KOPT-K1 (cell line): ENCODE results near the gene LRRC8D.
"Not testable (repeated sequence)": the region's sequence is repeated elsewhere in the genome, so short reads cannot be mapped to it uniquely, and the experiment has no call there.

Experiments
- H3K27ac ChIP-seq: fragments of 200-600 bp; sonication (generic); 2 replicates; pipeline ENCODE4 v1.5.1; 2016; ENCODE audit warnings: antibody characterized with exemption, mild to moderate bottlenecking, low read depth, low read length; ENCODE audit not compliant: poor library complexity, severe bottlenecking
- H3K36me3 ChIP-seq: fragments of 200-600 bp; sonication (generic); 2 replicates; pipeline ENCODE4 v1.5.1; 2017; ENCODE audit warnings: antibody characterized with exemption, mild to moderate bottlenecking, low read length, moderate library complexity; ENCODE audit not compliant: insufficient read depth
- H3K9me3 ChIP-seq: fragments of 200-600 bp; sonication (generic); 2 replicates; pipeline ENCODE4 v1.5.1; 2017; ENCODE audit warnings: antibody characterized with exemption, low read length, mild to moderate bottlenecking; ENCODE audit not compliant: insufficient read depth, poor library complexity, severe bottlenecking

LRRC8D gene

GRCh38 chr1:89959719-89960118, 138.9 kb downstream of the LRRC8D start:
- no peaks in the 10 kb centered on the region for H3K36me3 ChIP-seq
- H3K27ac ChIP-seq: no peak overlapping the region
- peaks cover 12% of the 10 kb centered on the region for H3K9me3 ChIP-seq

GRCh38 chr1:89962024-89962741, 141.4 kb downstream of the LRRC8D start:
- no peaks in the 10 kb centered on the region for H3K36me3 ChIP-seq
- H3K27ac ChIP-seq: no peak overlapping the region
- H3K9me3 ChIP-seq: peaks cover 12% of the 10 kb centered on the region

- Histone ChIP-seq H3K9me3 (peaks cover 12% of the 10 kb centered on the region), H3K36me3 (no peaks in the 10 kb centered on the region), H3K27ac (no peak overlapping the region)
Measured at GRCh38 chr1:89962742-89963075, 141.9 kb downstream of the LRRC8D start.

GRCh38 chr1:89965193-89965768, 144.4 kb downstream of the LRRC8D start:
- Histone ChIP-seq H3K27ac (no peak overlapping the region), H3K36me3 (no peaks in the 10 kb centered on the region), H3K9me3 (no peaks in the 10 kb centered on the region)

DNA sequence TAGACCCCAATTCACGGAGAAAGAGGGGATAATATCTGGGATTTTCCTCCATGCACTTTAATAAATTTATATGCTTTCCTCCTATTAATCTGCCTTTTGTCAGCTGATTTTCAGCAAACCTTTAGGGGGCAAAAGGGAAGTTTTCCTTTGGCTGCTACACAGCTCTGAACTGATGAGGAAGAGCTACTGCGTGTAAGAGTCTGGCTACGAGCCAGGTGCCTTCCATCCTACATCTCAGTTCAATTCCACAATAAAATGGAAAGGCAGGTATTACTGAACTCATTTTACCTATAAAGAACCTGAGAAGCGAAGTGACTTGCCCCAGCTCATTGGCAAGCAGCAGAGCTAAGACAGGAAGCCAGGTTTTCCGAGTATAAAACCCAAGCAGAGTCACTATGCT, 145.8 kb downstream of the LRRC8D start:
- Histone ChIP-seq H3K27ac (no peak overlapping the region), H3K36me3 (no peaks in the 10 kb centered on the region), H3K9me3 (no peaks in the 10 kb centered on the region)

DNA sequence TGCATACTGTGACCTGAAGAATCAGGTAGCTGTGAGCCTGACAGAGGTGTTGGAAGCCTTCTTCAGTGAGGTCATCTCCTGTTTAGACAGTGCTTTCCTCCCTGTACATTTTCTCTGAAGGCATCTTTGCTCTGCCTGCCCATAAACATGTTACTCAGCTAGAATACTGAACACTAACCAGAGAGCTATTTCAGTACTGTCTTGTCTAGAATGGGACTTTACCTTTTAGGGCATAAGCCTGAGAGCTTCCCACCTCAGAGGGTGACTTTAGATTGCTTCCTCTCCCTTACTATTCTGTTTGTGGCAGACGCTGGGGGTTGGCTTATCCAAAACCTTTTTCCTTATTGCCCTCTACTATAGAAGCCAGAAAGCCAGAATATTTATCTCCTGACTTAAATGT, 150.8 kb downstream of the LRRC8D start:
- H3K27ac ChIP-seq: no peak overlapping the region
- no peaks in the 10 kb centered on the region for H3K36me3 ChIP-seq
- no peaks in the 10 kb centered on the region for H3K9me3 ChIP-seq

- no peak overlapping the region for H3K27ac ChIP-seq
Measured at GRCh38 chr1:89972024-89972423, 151.2 kb downstream of the LRRC8D start.

DNA sequence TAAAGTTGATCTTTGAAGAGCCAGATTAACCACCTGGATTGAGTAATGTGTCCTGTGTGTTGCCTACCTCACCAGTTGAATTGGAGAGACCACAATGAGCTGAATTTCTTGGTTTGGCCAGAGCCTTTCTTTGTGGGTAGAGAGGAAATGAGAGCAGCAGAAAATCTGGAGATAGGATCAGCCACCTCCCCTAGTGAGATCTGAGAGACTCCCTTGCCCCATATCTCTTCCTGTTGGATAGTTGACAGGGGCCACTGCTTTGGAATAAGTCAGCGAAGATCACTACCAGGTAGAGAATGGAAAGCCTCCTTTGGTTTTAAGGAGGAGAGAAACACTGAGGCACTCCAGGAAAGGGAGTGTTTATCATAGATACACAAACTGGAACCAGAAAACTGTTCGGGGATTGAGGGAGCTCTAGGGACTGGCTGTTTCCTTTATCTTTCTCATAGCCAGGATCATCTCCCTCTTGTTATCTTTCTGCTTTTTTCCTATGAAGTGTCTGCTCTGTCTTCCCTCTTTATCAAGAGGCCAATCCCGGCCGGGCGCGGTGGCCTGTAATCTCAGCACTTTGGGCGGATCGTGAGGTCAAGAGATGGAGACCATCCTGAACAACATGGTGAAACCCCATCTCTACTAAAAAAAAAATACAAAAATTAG, 152.8 kb downstream of the LRRC8D start:
- no peaks in the 10 kb centered on the region for H3K9me3 ChIP-seq
- no peaks in the 10 kb centered on the region for H3K36me3 ChIP-seq
- no peak overlapping the region for H3K27ac ChIP-seq

More at GRCh38 chr1:89972024-89972423, 151.2 kb downstream of the LRRC8D start:
- no peaks in the 10 kb centered on the region for H3K36me3 ChIP-seq
- no peaks in the 10 kb centered on the region for H3K9me3 ChIP-seq

DNA sequence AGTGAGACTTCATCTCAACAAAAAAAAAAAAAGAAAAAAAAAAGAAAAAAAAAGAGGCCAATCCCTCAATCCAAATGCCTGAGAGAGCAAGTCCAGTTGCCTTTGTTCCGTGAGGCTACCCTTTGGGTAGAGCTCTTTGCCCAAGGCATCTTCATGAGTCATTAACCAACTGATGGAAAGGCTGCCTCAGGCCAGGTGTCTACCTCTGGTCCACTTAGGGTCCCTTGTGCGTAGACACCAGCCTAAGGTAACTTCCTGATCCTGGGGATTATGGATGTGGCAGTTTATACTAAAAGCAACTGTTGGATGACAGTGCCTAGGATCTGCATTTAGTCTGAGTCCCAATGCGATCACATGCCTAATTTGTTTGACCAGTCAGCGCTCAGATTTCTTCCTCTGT, 153.4 kb downstream of the LRRC8D start:
- no peak overlapping the region for H3K27ac ChIP-seq

GRCh38 chr1:89974696-89975470, 154.1 kb downstream of the LRRC8D start:
- Histone ChIP-seq H3K27ac (no peak overlapping the region), H3K9me3 (no peaks in the 10 kb centered on the region), H3K36me3 (no peaks in the 10 kb centered on the region)

More for the DNA sequence above, 153.4 kb downstream of the LRRC8D start:
- Histone ChIP-seq H3K36me3 (no peaks in the 10 kb centered on the region), H3K9me3 (no peaks in the 10 kb centered on the region)

DNA sequence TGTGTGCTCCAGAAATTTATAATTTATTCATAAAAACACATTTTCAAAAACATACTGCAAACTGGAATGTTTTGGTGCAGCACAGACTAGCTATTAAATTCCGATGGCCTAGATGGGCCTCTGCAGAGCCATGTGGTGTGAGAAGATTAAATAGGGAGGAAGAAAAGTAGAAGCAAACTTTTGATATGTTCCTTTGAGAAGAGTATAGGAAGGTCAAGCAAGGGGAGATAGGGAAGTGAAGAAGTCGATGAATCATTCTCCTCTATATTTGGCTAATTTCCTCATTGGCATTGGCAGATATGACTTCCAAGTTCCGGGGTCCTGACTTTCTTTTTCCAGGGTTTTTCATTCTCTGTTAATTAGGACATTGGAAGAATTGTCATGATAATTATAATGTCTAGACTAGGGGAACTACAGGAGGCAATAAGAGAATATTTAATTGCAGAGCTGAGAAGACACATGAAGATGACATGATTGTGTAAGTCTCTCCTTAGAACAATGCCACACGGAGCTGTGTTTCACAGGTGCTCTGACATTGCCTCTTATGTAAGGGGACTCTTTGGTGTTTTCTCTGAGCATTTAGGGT, 154.8 kb downstream of the LRRC8D start:
- no peak overlapping the region for H3K27ac ChIP-seq
- no peaks in the 10 kb centered on the region for H3K36me3 ChIP-seq
- no peaks in the 10 kb centered on the region for H3K9me3 ChIP-seq

GRCh38 chr1:89978755-89979154, 157.9 kb downstream of the LRRC8D start:
- Histone ChIP-seq H3K27ac (no peak overlapping the region), H3K36me3 (no peaks in the 10 kb centered on the region), H3K9me3 (no peaks in the 10 kb centered on the region)

DNA sequence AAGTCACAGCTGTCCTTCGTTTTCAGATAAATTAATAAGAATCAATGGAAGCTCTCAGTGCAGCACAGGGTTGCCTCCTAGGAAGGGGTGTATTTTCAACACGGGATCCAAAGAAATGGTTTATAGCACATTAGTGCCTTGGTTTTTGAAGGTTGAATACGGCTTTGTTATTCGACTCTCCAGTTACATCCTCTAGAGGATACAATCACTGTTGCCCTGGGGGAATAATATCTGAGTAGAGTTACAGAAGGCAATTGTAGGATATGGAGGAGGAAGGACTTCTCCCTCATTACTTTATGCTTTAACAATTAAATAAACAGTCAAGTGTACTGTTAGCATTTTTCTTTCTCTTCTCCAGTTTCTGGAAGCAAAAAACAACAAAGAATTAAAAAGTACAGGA, 159.8 kb downstream of the LRRC8D start:
- H3K27ac ChIP-seq: no peak overlapping the region
- H3K36me3 ChIP-seq: no peaks in the 10 kb centered on the region
- no peaks in the 10 kb centered on the region for H3K9me3 ChIP-seq

- not testable (repeated sequence) for H3K27ac ChIP-seq, H3K36me3 ChIP-seq, H3K9me3 ChIP-seq
Measured at GRCh38 chr1:89982846-89983245, 162.0 kb downstream of the LRRC8D start.

GRCh38 chr1:89984564-89985116, 163.8 kb downstream of the LRRC8D start:
- not testable (repeated sequence) for H3K9me3 ChIP-seq, H3K36me3 ChIP-seq, H3K27ac ChIP-seq
